GM19467 (cell line): ENCODE measurements around the gene CHML.

Experiments used
- ATAC-seq: cut with Tn5 transposase; IDR thresholded peaks from one replicate; pipeline ENCODE4 v1.9.1; 2021; ENCODE audit warnings: mild to moderate bottlenecking, moderate library complexity; ENCODE audit not compliant: unreplicated experiment

The CHML gene

DNA sequence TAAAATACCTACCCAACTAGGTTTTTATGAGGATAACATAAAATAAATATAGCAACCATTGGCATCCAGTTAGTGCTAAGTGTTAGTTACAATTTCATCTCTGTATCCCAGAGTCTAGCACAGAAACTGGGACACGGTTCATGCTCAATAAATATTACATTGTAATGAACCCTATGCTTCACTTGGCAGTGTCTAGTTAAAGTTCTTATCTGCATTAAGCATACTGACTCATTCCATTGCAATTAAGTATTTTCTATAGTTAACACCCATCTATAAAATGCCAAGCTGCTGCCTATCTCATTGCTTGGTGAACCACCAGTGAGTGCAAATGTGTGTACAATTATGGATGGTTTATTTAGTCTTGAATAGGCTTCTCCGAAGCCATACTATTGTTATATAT lies 15.2 kb downstream of the CHML start:
- no peak for ATAC-seq

DNA sequence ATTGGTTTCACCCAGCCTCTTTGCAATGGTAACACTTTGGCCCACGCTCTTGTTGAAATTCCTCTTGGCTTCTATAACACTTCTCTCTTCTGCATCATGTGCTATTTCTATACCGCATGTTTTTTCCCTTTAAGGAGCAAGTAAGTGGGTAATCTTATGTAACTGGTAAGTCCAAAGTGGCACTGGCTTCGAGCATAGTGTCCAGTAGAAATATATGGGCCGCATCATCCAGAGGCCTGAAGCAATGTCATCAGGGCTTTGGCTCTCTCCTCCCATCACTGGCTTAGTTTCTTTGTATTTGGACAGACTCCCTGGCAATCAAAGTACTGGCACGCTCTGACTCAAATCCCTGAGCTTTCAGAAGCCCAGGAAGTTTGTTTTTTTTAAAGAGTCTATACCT lies 17.5 kb downstream of the CHML start:
- no peak for ATAC-seq

DNA sequence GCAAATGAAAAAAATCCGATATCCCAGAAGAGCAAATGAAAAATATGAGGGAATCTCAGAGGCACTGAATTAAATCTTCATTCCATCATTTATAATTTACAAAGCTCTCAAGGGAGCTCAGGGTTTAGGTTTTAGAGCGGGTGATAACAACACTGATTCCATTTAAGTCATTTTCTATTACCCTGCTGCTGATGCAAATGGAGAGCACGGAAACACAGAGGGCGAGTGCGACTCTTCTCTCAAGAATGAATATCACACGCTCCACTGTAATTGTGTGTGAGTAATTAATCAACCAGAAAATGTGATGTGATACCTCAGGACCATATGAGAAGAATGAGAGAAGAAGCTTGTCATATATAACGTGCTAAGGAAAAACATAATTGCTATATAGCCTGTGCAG lies 22.7 kb downstream of the CHML start:
- no peak for ATAC-seq

DNA sequence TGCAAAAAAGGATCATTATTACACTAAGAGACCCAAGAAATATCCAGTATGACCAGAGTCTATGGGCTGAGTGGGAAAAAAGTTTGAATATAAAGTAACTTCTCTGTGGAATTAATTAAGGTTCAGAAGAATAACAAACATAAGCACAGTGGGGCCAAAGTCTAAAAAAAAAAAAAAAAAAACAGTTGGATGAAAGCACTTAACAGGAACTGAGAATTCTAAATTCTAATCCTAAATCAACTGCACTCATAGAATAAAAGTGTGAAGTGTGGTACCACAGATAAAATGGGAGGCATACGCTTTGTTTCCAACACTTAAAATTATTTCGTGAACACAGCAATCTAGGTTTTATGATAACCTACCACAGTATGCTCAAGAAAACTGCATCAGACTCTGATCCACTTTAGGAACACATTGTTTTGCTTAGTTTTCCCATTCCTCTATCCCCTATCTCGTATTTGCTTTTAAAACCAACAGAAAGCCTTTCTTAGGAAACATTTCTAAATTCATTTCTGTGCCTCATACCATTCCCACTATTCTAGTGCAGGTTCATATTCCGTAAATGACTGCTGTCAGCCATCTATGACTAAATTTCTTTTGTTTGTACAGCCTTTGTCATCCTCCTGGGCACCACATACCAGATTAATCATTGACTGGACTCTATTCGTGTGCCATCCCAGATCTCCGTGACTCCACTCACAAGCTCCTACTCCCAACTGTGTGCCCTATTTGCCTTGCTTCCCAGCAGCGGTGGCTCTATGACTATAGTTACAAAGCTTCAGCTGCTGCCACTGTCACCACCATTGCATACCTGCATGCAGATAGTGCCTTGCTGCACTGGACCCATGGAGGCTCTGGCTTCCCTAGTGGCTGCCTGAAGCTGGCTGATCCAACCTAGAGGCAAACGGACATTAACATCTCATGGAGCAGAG lies 24.9 kb downstream of the CHML start:
- ATAC-seq: no peak

DNA sequence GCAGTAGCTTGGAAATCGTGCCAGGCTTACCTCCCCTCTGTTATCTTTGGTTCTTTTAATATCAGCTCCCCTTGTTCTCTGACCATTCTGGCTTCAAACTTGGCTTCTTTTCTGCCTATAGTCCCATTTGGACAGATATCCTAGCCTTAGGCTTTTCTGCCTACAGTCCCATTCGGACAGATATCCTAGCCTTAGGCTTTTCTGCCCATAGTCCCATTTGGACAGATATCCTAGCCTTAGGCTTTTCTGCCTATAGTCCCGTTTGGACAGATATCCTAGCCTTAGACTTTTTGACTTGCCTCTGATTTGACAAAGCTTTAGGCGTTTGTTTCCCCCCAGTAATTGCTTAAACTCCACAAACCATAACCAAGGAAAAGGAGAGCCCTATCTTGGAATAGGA lies 25.6 kb downstream of the CHML start:
- no peak for ATAC-seq

DNA sequence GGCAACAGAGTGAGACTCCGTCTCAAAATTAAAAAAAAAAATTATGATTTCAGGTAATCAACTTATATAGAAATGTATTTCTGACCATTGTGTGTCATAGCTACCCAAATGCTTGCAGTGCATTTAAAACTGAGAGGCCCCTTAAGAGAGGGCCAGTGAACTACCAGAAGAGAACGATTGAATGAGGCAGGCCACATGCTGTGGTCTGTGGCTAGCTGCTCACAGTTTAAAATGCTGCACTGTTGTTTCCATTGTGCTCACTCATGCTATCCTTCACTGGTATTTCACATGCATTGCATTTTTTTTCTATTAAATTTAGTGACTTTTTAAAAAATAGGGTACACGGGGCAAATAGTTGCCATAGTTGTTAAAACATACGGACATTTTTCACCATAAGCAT lies 26.0 kb downstream of the CHML start:
- no peak for ATAC-seq

DNA sequence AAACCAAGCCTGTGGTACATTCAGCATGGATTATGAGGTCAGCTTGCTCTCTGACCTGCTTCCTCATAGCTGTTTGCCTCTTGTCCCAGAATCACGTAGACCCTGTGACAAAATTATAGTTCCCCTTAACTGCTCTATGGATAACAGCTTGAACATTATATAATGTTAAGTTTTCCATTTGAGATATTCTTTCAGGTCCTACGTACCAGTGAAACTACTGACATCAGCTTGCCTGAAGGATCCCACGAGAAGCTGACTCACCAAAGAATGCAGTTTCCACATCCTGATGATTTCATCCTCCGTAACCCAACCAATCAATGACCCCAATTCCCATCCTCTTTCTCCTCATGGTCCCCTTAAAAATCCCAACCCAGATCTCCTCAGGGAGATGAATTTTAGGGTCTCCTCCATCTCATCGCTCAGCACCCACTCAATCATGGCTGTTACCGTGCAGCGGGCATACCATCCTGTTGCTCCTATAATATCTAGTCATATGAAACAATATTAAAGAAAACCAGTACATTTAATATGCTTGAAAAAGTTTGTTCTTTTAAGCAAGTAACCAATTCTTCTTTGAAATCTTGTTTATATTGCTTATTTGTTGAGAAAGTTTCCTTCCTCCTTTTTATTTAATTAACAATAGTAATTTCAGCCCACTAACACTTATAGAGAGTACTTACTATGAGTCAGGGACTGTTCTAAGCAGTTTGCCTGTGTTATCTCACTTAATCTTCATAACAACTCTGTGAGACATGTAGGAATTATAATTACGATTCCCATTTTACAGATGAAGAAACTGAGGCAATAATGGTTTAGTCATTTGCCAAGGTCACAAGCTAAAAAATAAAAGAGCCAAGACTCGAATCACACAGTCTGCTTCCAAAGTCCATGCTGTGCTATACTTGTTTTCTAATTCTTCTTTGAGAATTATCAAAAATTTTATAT lies 27.4 kb downstream of the CHML start:
- ATAC-seq: no peak

DNA sequence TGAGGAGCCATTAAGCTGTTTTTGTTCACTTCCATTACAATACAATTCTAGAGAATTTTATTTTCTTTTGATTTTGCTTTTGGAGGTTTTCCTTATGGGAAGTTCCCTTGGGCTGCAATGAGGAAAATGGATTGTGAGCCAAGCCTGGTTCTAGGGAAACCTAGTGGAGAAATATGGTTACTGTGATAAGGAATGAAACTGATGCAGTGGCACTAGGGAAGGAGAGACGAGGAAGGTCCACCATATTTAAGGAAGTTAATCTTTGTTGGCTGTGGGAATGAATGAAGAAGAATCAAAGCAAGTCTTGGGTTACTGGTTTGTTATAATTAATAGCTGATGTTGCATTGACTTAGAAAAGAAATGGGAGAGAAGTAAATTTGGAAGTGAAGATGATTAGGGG lies 28.4 kb downstream of the CHML start:
- ATAC-seq: no peak

DNA sequence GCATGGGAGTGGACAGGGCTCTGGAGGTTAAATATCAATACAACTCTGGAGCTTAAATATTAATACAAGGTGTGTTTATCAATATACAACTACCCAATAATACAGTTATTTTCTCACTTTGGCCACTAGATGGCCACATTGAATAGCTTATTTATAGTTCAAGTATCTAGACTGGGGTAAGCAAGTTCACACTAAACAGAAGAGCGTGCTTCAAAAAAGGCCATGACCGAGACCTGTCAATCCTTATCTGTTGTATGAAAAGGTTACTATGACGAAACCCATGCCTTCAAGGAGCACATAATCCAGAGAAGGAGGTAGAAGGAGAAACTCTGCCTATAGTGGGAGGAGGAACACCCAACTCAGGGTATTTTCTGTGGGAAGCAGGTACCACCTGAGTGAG lies 29.1 kb downstream of the CHML start:
- ATAC-seq: peak; percentile 92

DNA sequence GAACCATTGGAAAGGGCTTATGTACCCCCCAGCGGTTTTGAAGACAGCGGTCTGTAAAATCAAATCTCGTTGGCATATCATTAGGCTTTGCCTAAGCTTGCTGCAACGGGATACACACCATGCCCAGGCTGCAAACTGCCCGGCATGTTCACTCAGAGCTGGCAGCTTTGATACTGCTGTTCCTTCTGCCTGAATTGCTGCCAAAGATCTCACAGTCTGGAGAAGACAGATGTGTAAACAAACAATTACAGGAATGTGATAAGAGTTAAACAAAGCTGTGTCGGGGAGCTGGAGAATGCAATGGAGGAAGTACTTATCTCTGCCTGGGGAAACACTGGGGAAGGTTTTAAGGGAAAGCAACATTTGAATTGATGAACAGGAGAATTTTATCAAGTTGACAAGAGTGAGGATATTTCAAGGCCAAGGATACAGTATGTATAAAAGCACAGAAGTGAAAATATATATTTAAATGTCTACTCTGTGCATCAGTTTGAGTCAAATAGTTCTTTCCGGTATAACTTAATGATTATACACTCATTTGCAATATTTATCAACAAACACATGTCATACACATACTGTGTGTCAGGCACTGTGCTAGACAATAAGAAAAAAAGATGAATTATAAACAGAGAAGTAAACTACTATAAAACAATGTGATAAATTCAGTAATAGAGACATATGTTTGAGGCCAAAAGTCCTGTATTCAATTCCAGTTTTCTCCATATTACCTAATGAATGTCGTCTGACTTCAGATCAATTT lies 29.9 kb downstream of the CHML start:
- ATAC-seq: no peak

DNA sequence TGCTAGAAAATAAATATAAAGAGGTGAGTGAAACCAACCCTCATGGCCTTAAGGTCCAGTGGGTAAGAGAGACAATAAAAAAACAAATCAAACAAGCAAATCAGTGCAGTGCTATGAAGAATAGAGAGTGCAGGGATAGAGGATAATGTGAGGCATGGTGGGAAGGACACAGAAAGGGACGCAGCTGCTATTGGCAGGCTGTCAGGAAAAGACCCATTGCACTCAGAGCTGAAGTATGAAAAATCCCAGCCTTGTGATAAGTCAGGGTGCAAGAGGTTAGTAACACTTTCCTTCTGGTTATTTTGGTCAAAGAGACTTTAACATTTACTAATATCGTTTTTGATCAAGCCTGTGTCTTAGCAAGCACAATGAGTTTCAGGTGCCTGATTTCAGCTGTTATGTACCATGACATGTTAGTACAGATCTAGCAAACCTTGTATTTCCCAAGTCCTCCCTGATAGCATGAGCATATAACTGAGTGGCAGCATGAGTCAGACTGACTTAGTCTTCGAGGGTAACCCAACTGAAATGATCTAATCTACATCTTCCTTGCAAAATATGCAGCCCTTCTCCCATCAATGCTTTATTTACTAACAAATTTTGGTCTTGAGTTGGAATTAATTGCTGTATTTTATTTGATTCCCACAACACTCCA lies 31.7 kb downstream of the CHML start:
- no peak for ATAC-seq

DNA sequence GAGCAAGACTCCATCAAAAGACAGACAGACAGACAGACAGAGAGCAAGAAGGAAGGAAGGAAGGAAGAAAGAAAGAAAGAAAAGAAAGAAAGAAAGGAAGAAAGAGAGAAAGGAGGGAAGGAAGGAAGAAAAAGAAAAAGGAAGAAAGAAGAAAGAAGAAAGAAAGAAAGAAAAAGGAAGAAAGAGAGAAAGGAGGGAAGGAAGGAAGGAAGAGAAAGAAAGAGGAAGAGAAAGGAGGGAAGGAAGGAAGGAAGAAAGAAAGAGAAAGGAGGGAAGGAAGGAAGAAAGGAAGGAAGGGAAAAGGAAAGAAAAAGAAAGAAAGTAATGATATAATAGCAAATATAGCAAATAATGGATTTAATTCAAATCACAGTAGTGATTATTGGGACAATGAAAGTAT lies 32.7 kb downstream of the CHML start:
- ATAC-seq: no peak

DNA sequence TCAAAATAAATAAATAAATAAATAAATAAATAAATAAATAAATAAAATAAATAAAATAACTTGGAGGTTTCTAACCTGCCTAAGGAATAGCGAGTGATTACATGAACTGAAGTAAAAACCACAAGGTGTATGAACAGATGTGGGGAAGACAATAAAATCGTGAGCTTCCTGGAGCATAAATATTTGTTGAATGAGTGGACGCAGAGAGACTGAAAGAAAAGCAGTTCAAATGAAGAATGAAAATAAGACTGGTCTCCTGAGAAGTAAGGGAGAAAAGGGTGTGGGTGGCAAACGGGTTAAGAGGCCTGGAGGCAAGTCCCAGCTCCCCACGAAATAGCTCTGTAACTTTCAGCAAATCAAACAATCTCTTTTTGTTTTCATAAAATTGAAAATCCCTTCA lies 33.6 kb downstream of the CHML start:
- ATAC-seq: no peak

DNA sequence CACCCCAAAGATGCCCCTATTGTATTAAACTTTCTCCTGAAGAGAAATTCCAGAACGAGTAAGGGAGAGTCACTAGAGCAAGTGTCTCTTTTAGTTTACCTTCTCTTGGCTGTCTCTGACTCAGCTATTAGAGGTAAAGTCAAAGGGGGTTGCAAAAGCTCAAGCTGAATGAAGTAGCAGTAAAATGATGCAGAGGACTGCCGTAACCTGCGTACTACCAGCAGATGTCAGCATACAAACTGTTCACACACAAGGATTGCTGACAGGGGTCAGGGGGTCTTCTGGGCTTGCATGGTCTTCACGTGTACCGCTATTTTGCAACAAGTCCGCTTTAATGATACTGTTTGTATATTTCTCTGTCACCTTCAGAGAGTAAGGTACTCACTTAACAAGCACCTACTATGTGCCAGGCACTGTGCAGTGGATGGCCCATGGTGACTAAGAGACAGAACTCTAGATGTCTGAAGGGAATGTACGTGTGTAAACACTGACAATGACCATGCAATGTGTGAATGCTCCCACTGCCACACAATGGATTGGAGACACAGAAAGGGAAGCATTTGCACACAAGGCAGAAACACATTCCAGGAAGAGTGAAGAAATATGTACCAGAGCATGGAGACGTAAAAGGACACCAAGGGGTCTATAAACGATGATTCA lies 34.9 kb downstream of the CHML start:
- ATAC-seq: no peak

DNA sequence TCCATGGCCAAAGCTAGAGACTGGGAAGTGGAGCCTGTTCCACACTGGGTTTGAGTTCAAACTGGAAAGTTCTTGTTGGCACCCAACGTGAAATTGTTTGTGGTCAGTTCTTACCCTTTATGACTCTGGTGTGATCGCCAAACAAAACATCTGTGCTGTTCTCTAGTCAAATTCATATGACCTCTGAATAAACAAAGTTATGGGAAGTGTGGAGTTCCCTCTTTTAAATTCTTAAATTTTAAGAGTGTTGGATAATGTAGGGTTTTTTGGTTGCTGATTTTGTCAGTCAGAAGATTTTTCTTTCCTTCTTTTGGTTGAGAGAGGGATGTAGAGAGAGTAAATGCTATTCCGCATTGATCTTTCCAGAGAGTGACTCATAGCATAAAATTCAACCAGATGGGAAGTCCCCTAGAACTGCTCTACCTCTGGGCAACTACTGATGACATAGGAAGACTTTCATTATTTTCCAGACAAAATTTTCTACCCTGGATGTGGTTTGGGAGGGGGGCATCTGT lies 36.4 kb downstream of the CHML start:
- ATAC-seq: no peak

DNA sequence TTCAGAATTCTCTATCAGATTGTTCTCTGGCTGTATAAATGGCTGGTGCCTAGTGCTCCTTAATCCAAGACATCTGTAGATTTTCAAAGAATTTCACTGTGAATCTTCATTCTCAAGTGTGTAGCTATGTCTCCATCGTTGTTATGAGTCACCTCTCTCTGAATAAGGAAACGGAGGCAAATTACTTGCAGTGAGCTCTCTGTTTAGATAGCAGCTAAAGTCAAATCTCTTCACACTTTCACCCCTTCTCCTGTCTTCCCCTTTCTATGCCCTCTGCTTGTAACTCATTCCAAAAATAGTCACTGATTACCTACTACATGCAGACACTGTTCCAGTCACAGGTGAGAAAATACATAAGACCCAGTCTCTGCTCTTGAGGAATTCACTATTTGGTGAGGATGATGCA lies 39.7 kb downstream of the CHML start:
- ATAC-seq: peak; percentile 79

DNA sequence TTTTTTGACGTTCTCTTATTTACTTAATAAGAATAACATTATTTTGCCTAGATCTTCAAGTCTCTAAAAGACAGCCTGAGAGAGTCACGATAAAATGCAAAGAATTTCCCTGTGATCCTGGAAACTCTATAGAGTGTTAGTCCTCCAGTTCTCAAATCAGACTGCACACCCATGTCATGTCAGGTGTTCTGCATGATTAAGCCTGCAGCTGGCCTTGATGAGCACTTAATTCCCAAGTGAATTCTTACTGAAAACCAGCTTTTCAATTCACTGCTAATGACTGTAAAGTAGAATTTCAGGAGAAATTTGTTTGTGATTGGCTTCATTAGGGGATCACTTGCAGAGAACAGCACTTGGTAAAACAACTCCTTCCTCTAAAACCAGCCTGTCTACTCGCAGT lies 41.9 kb downstream of the CHML start:
- ATAC-seq: peak; percentile 41

DNA sequence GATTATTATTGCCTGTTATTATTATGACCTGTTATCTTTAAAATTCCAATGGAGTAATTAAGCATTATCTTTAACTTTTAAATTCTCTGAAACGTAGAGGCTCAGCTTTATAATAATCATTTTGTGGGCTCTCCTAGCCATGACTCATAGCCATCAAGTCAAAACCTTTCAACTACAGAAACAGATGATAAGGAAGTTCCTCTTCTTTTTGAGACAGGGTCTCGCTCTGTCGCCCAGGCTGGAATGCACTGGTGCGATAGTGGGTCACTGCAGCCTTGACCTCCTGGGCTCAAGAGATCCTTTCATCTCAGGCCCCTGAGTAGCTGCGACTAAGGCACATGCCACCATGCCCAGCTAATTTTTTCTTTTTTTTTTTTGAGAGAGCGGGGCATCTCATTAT lies 43.5 kb downstream of the CHML start:
- no peak for ATAC-seq

DNA sequence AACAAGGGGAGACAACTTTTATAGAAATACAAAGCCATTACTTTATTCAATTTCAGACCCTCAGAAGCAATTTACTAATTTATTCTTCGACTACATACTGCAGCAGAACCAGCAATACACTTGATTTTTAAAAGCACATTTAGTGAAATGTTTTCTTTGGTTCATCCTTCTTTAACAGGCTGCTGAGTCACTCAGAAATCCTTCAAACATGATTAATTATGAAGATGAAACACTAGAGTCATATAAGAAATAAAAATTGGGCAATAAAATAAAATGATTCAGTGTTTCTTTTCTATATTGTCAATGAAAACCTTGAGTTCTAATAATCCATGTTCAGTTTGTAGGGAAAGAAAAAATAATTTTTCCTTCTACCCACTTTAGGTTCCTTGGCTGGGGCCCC lies 47.0 kb downstream of the CHML start:
- ATAC-seq: no peak
